GM12873 (cell line): Measurements from ENCODE around the gene GNB4.

Experiments used
- TF ChIP-seq, protein P1 (sequence below): IDR thresholded peaks from 2 replicates; pipeline ENCODE4 v1.5.1; 2012; ENCODE audit warnings: low read depth, mild to moderate bottlenecking, moderate library complexity, low read length, control low read depth; ENCODE audit not compliant: insufficient read depth; ENCODE audit errors: missing control alignments

The GNB4 gene

GRCh38 chr3:179453967-179454366 lies 2.7 kb upstream of the GNB4 start:
- TF ChIP-seq, protein P1, sequence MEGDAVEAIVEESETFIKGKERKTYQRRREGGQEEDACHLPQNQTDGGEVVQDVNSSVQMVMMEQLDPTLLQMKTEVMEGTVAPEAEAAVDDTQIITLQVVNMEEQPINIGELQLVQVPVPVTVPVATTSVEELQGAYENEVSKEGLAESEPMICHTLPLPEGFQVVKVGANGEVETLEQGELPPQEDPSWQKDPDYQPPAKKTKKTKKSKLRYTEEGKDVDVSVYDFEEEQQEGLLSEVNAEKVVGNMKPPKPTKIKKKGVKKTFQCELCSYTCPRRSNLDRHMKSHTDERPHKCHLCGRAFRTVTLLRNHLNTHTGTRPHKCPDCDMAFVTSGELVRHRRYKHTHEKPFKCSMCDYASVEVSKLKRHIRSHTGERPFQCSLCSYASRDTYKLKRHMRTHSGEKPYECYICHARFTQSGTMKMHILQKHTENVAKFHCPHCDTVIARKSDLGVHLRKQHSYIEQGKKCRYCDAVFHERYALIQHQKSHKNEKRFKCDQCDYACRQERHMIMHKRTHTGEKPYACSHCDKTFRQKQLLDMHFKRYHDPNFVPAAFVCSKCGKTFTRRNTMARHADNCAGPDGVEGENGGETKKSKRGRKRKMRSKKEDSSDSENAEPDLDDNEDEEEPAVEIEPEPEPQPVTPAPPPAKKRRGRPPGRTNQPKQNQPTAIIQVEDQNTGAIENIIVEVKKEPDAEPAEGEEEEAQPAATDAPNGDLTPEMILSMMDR, result no peak

- TF ChIP-seq, protein P1, result no peak
These were observed 1.6 kb upstream of the GNB4 start for GRCh38 chr3:179452872-179453271.

GRCh38 chr3:179452176-179452564 lies 900 bp upstream of the GNB4 start:
- TF ChIP-seq, protein P1, result no peak

DNA sequence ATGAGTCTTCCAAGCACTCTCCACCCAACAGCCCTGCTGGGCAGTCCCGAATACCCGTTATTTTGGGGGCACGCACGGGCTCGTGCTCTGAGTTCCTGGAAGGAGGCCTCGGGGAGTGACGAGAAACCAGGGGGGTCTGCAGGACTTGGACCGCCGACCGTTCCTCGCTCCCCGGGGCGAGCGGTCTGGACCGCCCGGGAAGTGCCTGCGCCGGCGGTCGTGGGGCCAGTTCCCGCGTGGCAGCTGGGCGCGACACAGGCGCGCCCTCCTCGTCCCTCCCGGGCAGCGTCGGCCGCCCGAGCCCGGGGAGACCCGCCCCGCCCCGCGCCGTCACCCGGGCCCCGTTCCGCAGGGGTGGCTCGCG lies 387 bp downstream of the GNB4 start:
- TF ChIP-seq, protein P1, result no peak

DNA sequence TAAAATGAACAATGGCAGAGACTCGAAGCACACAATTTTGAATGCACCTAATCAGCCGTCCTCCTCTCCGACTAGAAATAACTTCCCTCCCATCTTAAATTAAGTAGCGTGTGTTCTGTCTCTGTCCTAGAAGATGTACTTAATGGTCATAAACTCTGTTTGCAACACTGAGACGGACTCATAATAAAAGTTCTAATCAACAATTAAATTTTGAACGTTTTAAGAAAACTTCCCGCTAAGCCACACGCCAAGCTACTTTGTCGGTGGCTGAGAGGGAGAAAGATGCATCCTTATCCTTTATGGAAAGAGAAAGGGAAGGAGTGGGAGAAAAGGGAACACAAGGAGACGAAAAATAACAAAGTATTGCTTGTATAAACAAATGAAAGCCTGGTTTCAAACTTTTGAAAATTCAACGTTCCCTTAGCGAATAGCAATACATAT lies 989 bp downstream of the GNB4 start:
- TF ChIP-seq, protein P1, result no peak

DNA sequence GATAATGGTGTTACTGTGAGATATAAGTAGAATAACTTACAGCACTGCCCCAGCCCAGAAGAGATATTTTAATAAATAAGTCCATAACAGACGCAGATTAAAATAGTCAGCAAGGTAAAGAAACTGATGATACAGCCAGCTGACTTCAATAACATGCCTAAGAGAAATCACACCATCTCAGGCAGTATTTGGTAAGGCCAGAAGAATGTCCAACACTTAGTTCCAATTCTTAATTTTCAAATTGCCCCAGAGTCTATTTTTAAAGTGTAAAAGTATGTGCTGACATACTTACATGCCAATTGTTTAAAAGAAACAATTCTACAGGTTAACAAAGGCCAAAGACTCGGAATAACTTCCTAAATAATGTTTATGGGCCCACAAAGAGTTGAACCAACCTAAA lies 1.6 kb downstream of the GNB4 start:
- TF ChIP-seq, protein P1, result no peak

- TF ChIP-seq, protein P1, result no peak
These were observed 4.0 kb downstream of the GNB4 start for GRCh38 chr3:179447251-179447650.
